MCF 10A (cell line): Measurements from ENCODE around the gene COL27A1. TPM values are rescaled to one million over a fixed set of nuclear protein-coding genes. Genes with fewer than 3 reads are reported as not detected.

Experiments
- BruUV-seq: library from RNA; stranded (reverse); fragments of 400-500 nt; replicated peaks from 2 replicates; lab custom pipeline; 2021; lab: Mats Ljungman, UMichigan
- CTCF ChIA-PET: fragments of 300-600 bp; sonication (Branson Sonifier 250); formaldehyde crosslinking; extraction: SDS; loops from one replicate; lab custom pipeline; 2021; ENCODE audit warnings: antibody characterized with exemption, inconsistent platforms; lab: Yijun Ruan, JAX
- POLR2A ChIA-PET: fragments of 300-600, 350-650 bp; sonication (Branson Sonifier 250); formaldehyde crosslinking; extraction: SDS; loops from one replicate; lab custom pipeline; 2020; ENCODE audit warnings: antibody characterized with exemption, inconsistent platforms; lab: Yijun Ruan, JAX
- DNase-seq: peaks from one replicate; pipeline ENCODE4 v3.0.0-alpha.2; 2018; ENCODE audit not compliant: unreplicated experiment
- H3K27ac Mint-ChIP-seq: one replicate; pipeline ENCODE4 v1.8.0; 2022; ENCODE audit warnings: mild to moderate bottlenecking, low read depth, mixed read lengths; ENCODE audit not compliant: unreplicated experiment
- H3K27me3 Mint-ChIP-seq: one replicate; pipeline ENCODE4 v1.8.0; 2022; ENCODE audit warnings: mixed read lengths; ENCODE audit not compliant: insufficient read depth, unreplicated experiment
- H3K36me3 Mint-ChIP-seq: one replicate; pipeline ENCODE4 v1.8.0; 2022; ENCODE audit warnings: mild to moderate bottlenecking, moderate library complexity, mixed read lengths; ENCODE audit not compliant: insufficient read depth, unreplicated experiment
- H3K4me1 Mint-ChIP-seq: one replicate; pipeline ENCODE4 v1.8.0; 2022; ENCODE audit warnings: mixed read lengths; ENCODE audit not compliant: insufficient read depth, unreplicated experiment
- H3K4me3 Mint-ChIP-seq: one replicate; pipeline ENCODE4 v1.8.0; 2022; ENCODE audit warnings: mild to moderate bottlenecking, moderate library complexity, mixed read lengths; ENCODE audit not compliant: unreplicated experiment
- H3K9me3 Mint-ChIP-seq: one replicate; pipeline ENCODE4 v1.8.0; 2022; ENCODE audit warnings: mixed read lengths; ENCODE audit not compliant: unreplicated experiment
- intact Hi-C: fragments of 100-400 bp; cut with micrococcal nuclease; formaldehyde crosslinking; loops from 2 replicates; pipeline ENCODE4 v1.14.1; 2022
- total RNA-seq: library from RNA; stranded (reverse); gene quantifications from 2 replicates; pipeline ENCODE4 v1.2.3, GENCODE V29; 2022
- TF ChIP-seq, protein P1 (sequence below): fragments of 200-600 bp; IDR thresholded peaks from one replicate; pipeline ENCODE4 v1.8.0; 2022; ENCODE audit warnings: antibody characterized with exemption, mild to moderate bottlenecking; ENCODE audit not compliant: unreplicated experiment

Gene COL27A1
- total RNA-seq, 1 experiment from 2014 or later: 2.9 TPM

DNA sequence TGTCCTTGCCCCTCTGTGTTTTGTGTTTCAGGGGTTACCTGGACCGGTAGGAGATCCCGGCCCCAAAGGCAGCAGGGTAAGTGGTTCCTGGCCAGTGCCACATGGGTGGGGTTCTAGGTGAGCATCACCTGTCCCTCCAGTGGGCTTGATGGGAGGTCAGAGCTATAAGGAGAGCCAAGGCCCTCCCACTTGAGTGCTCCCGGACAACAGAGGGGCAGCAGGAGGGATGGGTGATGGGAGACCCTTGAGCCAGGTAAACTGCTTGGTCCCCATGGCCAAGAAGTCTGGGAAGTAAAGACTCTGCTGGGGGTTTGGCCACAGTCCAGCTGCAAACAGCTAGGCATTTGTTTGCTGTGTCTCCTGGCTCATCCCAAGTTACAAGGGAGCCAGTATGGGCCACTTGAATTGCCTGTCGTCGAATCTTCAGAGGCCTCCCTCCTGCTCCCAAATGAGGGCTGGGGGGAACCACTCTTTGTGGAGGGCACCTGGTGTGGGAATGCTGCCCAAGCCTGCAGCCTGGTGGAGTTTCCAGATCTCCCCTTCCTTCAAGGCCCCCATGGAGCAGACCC, 51.0 kb downstream of the COL27A1 start:
- H3K4me3 Mint-ChIP-seq: no peak overlapping the region
- intact Hi-C loops: no loop called here
- peaks cover 17% of the 10 kb centered on the region for H3K4me1 Mint-ChIP-seq
- POLR2A ChIA-PET: no interaction called here
- TF ChIP-seq, protein P1, sequence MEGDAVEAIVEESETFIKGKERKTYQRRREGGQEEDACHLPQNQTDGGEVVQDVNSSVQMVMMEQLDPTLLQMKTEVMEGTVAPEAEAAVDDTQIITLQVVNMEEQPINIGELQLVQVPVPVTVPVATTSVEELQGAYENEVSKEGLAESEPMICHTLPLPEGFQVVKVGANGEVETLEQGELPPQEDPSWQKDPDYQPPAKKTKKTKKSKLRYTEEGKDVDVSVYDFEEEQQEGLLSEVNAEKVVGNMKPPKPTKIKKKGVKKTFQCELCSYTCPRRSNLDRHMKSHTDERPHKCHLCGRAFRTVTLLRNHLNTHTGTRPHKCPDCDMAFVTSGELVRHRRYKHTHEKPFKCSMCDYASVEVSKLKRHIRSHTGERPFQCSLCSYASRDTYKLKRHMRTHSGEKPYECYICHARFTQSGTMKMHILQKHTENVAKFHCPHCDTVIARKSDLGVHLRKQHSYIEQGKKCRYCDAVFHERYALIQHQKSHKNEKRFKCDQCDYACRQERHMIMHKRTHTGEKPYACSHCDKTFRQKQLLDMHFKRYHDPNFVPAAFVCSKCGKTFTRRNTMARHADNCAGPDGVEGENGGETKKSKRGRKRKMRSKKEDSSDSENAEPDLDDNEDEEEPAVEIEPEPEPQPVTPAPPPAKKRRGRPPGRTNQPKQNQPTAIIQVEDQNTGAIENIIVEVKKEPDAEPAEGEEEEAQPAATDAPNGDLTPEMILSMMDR: no peak
- no peak overlapping the region for H3K27ac Mint-ChIP-seq
- CTCF ChIA-PET: interaction anchor here (1.0 kb wide), 1 partner anchor 99 kb away, joined by 3 read pairs; no protein-coding TSS in a partner anchor
- H3K36me3 Mint-ChIP-seq: no peaks in the 10 kb centered on the region
- DNase-seq: no peak
- H3K9me3 Mint-ChIP-seq: no peaks in the 10 kb centered on the region
- BruUV-seq: no TSS peak
- no peaks in the 10 kb centered on the region for H3K27me3 Mint-ChIP-seq

DNA sequence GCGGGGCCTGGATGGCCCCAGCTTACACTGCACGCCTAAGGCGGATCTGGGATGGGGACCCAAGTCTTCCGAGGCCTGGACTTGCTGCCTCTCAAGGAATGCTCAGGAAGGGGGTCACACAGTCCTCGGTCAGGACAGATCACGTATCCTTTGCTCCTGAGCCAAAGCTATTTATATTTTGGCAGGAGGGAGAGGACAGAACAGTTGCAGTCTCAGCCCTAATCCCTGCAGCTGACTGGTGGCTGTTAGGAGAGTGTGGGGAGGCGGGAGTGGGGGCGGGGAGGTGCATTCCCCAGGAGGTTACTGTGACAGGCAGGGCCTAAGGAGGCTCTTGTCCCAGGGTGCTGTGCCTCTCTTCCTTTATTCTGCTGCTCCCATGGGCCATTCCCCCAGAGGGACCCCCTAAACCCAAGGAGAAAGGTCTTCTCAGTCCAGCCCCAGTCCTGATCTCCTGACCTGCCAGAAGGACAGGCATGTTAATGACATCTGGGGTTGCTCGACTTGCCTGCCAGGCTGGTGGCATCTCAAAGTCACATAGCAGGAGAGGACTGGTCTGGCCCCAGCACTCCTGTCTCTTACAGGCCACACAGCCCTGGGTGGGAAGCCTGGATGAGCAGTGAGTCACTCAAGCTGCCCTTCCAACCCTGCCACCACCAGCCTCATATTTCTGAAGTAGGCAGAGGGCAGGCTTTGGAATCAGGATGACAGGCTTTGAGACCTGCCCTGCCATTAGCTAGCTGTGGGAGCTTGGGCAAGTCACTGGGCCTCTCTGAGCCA, 51.9 kb downstream of the COL27A1 start:
- TF ChIP-seq, protein P1: no peak
- H3K36me3 Mint-ChIP-seq: no peaks in the 10 kb centered on the region
- DNase-seq: no peak
- CTCF ChIA-PET: interaction anchor here (0.7 to 1.0 kb wide), 2 partner anchors 84 to 100 kb away, joined by 3 read pairs; no protein-coding TSS in a partner anchor
- peaks cover 16% of the 10 kb centered on the region for H3K4me1 Mint-ChIP-seq
- H3K27me3 Mint-ChIP-seq: no peaks in the 10 kb centered on the region
- BruUV-seq: no TSS peak
- no peaks in the 10 kb centered on the region for H3K9me3 Mint-ChIP-seq
- no peak overlapping the region for H3K27ac Mint-ChIP-seq
- H3K4me3 Mint-ChIP-seq: no peak overlapping the region
- intact Hi-C loops: no loop called here
- POLR2A ChIA-PET: no interaction called here

DNA sequence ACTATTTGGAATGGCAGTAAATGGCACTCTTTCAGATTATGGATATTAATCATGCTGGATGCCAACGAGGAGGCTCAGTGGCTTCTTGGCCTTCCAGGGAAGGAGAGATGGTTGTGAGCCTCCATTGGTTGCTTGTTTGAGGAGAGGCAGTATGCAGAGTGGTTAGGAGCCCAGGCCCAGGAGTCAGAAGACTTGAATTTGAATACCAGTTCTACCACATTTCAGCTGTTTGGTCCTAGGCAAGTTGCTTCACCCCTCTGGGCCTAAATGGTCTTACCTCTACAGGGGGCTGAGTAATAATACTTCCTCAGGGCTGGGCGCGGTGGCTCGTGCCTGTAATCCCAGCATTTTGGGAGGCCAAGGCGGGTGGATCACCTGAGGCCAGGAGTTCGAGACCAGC, 52.5 kb downstream of the COL27A1 start:
- BruUV-seq: no TSS peak
- peaks cover 10% of the 10 kb centered on the region for H3K4me1 Mint-ChIP-seq
- no peak overlapping the region for H3K27ac Mint-ChIP-seq
- intact Hi-C loops: no loop called here
- CTCF ChIA-PET: no interaction called here
- TF ChIP-seq, protein P1: no peak
- H3K9me3 Mint-ChIP-seq: no peaks in the 10 kb centered on the region
- POLR2A ChIA-PET: interaction anchor here (0.7 kb wide), 1 partner anchor 200 kb away, joined by 3 read pairs; no protein-coding TSS in a partner anchor
- H3K27me3 Mint-ChIP-seq: no peaks in the 10 kb centered on the region
- H3K4me3 Mint-ChIP-seq: no peak overlapping the region
- no peak for DNase-seq
- no peaks in the 10 kb centered on the region for H3K36me3 Mint-ChIP-seq

DNA sequence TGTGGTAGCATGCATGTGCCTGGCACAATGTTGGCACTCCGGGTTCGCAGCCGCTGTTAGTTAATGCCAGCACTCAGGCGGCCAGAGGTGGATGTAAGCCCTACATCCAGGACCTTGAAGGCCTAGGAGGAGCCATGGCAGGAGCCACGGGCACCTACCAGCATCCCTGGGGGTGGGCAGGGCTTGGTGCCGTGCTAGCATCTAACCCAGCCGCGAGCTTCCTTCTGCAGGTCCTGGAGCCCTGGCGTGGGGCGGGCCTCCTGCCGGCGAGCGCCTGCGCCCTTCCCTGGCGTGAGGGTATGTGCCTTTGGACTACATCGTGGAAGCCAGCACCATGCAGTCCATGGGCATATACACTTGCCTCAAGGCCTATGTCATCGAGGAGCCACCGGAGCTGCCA, 53.8 kb downstream of the COL27A1 start:
- Mint-ChIP-seq H3K4me1 (no peaks in the 10 kb centered on the region), H3K4me3 (no peak overlapping the region), H3K36me3 (no peaks in the 10 kb centered on the region), H3K9me3 (no peaks in the 10 kb centered on the region), H3K27me3 (no peaks in the 10 kb centered on the region), H3K27ac (no peak overlapping the region)
- BruUV-seq: no TSS peak
- TF ChIP-seq, protein P1: no peak
- CTCF ChIA-PET: no interaction called here
- DNase-seq: no peak
- intact Hi-C loops: no loop called here
- POLR2A ChIA-PET: no interaction called here
